Measurements from ENCODE around the gene CENPO.

CENPO gene

GRCh38 chr2:24792874-24793760 is at the start of gene CENPO, which contains the start of gene PTRHD1:
CENPO (plus strand) TSS chr2:24793425; CDS start chr2:24793920, 495 bp downstream.
PTRHD1 (minus strand) TSS chr2:24793391; CDS start chr2:24793377, 14 bp downstream.
- peak; percentile 90 for DNase-seq (ENCODE audit: low read depth)

GRCh38 chr2:24743924-24744323 is 49.3 kb upstream of the CENPO start:
- DNase-seq (ENCODE audit: low read depth), result no peak

DNA sequence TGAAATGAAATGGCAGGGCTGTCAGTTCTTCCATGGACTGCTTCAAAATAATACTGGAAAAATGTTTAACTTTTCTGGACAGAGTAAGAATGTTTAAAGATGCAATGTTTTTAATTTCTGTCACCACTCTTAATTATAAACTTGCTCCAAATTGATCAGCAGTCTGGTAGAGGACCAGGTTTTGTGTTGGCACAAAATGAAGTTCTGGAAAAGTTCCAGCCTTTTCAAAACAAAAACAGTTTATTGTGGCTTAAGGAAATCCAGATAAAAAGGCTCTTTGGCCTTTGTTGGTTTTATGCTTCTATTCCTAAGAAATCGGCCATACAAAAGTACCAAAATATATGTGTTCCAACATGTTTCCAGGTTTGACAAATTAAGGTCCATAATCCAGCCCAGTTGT is 48.9 kb upstream of the CENPO start:
- DNase-seq (ENCODE audit: low read depth), result no peak

DNA sequence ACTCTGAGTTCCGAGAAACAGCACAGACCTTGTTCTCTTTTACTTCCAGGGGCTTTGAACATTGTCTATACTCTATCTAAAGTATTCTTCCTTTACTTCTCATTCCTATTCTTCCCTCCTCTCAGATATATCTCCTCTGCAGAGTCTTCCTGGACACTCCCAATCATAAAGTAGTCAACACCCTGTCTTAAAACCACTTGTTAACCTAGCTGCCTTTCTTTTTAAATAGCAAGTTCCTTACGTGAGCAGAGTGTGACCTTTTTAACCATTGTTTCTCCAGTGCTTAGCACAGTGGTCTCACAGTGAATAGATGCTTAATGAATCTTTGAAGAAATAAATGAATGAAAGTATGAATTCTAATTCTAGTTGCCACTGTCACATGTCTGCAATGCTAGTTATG is 47.4 kb upstream of the CENPO start:
- no peak for DNase-seq (ENCODE audit: low read depth)

GRCh38 chr2:24747299-24747698 is 45.9 kb upstream of the CENPO start:
- no peak for DNase-seq (ENCODE audit: low read depth)

- DNase-seq (ENCODE audit: low read depth), result no peak
These were observed 44.0 kb upstream of the CENPO start for GRCh38 chr2:24749069-24749691.

DNA sequence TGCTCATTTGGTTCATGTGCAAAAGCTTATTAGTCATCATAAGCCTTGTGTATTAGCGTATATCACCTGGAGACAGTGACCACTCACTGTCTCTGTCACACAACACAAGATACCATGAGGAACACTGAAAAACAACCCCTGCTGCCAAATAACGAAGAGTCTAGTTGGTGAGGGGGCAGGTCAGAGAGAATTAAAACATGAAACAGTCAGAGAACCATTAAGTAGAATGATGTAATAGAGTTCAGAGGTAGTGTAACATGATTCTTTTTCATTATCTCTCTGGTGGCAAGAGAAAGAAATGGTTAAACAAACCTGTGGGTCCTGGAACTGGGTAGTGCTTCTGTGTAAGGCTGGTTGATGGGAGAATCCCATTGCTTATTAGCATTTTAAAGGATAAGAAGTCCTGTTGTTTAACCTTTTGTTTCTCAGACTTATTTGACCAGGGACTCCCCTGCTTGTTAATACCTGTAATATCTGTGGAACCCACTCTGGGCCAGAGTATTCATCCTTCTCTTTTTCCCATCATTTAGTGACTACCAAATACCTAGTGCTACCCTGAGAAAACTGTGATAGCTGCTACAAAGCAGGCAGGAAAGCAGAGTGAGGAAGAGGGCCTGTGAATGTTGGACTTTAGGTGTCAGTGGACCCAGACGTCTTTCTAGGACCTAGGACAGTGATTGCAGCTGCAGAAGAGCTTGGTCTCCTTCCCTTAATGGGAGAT is 38.1 kb upstream of the CENPO start:
- no peak for DNase-seq (ENCODE audit: low read depth)

DNA sequence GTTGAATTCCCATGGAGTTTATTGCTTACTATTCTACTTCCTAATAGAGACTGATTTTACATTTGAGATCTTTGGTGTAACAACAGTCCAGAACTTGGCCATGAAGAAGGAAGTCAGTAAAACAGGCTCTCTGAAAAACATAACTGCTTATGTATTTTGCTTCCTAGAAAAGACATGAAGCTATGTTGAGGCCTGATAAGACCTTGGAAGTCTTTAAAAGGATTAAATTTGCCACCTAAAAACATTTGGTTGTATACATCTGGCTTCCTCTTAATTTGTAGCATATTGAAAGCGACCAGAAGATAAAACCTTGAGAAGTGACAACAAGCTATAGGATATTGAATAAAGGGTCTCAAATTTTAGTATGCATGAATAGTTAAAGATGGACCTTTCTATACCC is 36.4 kb upstream of the CENPO start:
- DNase-seq (ENCODE audit: low read depth), result no peak

DNA sequence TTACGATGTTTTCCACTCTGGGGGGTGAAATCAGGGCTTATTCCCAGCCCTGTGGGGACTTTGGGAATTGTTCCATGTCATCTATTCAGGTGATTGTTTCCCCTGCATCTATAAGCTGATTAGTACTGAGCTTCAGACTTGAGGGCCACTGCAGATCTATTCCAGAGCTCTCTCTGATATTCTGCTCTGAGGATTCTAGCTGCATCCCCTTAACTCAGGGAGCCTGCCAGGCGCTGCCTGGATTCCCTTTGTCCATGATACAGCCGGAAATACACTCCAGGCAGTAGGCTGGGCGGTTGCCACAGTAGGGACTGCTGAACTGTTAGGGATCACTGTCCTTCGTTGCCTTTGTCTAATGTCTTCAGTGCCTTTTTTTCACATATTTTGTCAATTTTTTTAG is 31.4 kb upstream of the CENPO start:
- no peak for DNase-seq (ENCODE audit: low read depth)

DNA sequence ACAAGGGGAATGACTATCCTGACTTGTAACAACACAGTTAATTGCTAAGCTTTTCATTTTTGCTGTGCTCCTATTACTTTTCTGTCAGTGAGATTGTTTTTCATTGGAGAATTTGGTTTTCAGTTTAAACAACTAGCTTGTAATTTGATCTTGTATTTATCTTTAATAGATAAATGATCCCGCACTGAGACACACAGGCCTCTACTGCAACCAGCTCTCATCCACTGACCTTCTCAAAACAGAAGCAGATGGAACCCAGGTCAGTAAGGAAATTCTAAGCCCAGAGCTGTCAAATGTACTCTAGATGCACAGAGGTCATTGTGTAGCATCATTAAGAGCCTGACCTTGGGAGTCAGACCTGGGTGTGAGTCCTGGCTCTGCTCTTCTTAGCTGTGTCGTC is 30.7 kb upstream of the CENPO start:
- no peak for DNase-seq (ENCODE audit: low read depth)

DNA sequence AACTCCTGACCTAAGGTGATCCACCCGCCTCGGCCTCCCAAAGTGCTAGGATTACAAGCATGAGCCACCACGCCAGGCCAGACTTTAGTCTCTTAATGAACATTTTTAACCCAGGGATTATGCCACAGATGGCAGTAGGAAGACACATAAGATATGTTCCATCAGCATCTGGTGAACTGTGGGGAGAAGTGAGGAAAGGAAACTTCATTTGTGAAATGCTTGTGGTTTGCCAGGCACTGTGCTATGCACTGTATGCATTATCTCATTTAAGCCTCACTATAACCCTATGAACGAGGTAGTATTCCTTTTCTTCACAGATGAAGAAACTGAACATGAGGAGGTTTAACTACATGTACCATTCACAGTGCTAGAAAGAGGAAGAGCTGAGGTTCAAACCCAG is 29.4 kb upstream of the CENPO start:
- no peak for DNase-seq (ENCODE audit: low read depth)

- no peak for DNase-seq (ENCODE audit: low read depth)
These were observed 26.6 kb upstream of the CENPO start for GRCh38 chr2:24766609-24767008.

DNA sequence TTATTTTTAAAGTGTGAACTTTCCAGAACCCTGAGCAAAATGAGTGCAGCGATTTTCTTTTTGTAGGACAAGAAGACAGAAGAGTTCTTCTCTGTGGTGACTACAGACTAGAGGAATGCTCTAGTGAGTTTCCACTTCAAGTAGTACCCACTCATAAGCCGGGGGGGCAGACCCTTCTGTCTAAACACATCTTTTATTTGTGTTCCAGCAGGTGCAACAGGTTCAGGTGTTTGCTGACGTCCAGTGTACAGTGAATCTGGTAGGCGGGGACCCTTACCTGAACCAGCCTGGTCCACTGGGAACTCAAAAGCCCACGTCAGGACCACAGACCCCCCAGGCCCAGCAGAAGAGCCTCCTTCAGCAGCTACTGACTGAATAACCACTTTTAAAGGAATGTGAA is 25.2 kb upstream of the CENPO start:
- DNase-seq (ENCODE audit: low read depth), result no peak

- no peak for DNase-seq (ENCODE audit: low read depth)
These were observed 24.6 kb upstream of the CENPO start for GRCh38 chr2:24768601-24769000.

DNA sequence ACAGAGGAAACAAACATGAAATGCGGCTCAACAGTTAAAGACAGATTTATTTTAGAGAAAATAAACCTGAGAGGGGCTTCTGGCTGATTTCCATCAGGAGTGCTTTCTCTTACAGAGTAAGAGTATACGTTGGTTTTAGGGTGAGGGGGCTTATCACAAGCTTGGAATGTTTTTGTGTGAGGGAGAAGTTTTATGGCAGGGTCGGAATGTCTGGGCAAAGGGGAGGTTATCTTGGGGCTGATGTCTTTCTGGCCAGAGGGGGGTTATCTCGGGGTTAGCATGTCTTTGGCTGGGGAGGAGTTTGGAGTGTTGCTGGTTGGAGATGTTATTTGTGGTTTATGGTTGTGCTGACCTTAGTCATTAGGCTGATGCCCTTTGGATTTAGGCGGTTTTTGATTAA is 22.2 kb upstream of the CENPO start:
- no peak for DNase-seq (ENCODE audit: low read depth)

GRCh38 chr2:24771764-24772586 is 21.2 kb upstream of the CENPO start:
- DNase-seq (ENCODE audit: low read depth), result no peak

- no peak for DNase-seq (ENCODE audit: low read depth)
These were observed 18.9 kb upstream of the CENPO start for GRCh38 chr2:24774373-24774772.

- DNase-seq (ENCODE audit: low read depth), result no peak
These were observed 14.1 kb upstream of the CENPO start for GRCh38 chr2:24779116-24779515.

DNA sequence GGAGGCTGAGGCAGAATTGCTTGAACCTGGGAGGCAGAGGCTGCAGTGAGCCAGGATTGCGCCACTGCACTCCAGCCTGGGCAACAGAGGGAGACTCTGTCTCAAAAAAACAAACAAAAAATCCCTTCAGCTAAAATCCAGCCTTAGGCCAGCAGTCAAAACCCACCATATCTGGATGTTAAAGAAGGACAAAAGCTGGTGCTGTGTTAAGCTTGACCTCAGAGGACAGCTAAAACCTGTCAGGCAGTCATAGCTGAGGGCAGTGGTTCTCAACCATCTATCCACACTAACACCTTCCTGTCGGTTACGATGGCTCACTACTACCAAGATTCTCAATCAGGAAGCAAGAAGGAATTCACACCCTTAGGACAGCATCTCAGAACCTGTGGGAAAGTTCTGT is 9.6 kb upstream of the CENPO start:
- no peak for DNase-seq (ENCODE audit: low read depth)

- DNase-seq (ENCODE audit: low read depth), result no peak
These were observed 7.4 kb upstream of the CENPO start for GRCh38 chr2:24785671-24786321.

DNA sequence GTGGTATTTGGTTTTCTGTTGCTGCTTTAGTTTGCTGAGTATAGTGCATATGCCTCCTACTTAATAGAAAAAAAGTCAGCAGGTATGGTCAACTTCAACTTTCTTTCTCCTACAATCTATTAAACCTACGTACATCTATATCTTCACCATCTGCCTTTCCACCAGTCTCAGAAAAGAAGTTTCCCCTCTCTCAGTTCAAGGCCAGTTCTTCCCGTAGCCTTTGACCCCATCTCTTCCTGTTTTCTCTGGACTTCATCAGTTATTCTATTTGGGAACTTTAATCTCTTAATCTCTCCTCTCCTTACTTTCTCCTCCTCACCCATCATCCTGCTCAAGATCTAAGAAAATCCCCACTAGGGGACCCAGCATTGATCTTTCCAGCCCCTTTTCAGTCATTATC is 5.7 kb upstream of the CENPO start:
- DNase-seq (ENCODE audit: low read depth), result no peak
